SK-N-SH (cell line): Measurements from ENCODE around the gene TRRAP. TPM values are rescaled to one million over a fixed set of nuclear protein-coding genes. Genes with fewer than 3 reads are reported as not detected.

ENCODE experiments used
- CTCF ChIA-PET: fragments of 300-600, 350-600 bp; formaldehyde crosslinking; extraction: SDS; loops from one replicate; lab custom pipeline; 2021; lab: Yijun Ruan, JAX
- POLR2A ChIA-PET: fragments of 350-600 bp; sonication (Branson Sonifier 250); formaldehyde crosslinking; extraction: SDS; loops from one replicate; lab custom pipeline; 2020; ENCODE audit warnings: antibody characterized with exemption, inconsistent platforms; lab: Yijun Ruan, JAX
- DNase-seq: peaks from one replicate; pipeline ENCODE4 v3.0.0; 2012
- H2AFZ ChIP-seq: fragments of 200-600 bp; sonication (generic); 2 replicates; pipeline ENCODE4 v1.8.1; 2016; ENCODE audit warnings: antibody characterized with exemption, mild to moderate bottlenecking, low read depth
- H3F3A ChIP-seq: fragments of 200-600 bp; sonication (generic); replicated peaks from 2 replicates; pipeline ENCODE3; 2016; ENCODE audit warnings: antibody characterized with exemption, mild to moderate bottlenecking; ENCODE audit not compliant: insufficient read depth
- H3K27ac ChIP-seq, 2 experiments: fragments of 200-500 bp in 1 of 2; fragments of 200-600 bp in 1 of 2; sonication (Bioruptor generic) in 1 of 2; sonication (generic), shearing (Covaris generic) in 1 of 2; 2 replicates each; pipeline versions ENCODE4 v1.5.1 to v1.6.1; 2014 to 2016; ENCODE audit warnings: low read depth in 2 of 2, inconsistent platforms in 1 of 2, low read length in 1 of 2, mild to moderate bottlenecking in 1 of 2, mixed read lengths in 1 of 2
- H3K27me3 ChIP-seq: fragments of 200-600 bp; sonication (generic), shearing (Covaris generic); 2 replicates; pipeline ENCODE4 v1.6.1; 2016; ENCODE audit warnings: mixed run types; ENCODE audit not compliant: insufficient read depth
- H3K36me3 ChIP-seq, 2 experiments: fragments of 200-500 bp in 1 of 2; fragments of 200-600 bp in 1 of 2; sonication (Bioruptor generic) in 1 of 2; sonication (generic) in 1 of 2; replicated peaks in 1 of 2; 2 replicates each; pipeline versions ENCODE3 to v1.5.1; 2014 to 2016; ENCODE audit warnings: low read length in 1 of 2, mild to moderate bottlenecking in 1 of 2; ENCODE audit not compliant: insufficient read depth in 2 of 2, control insufficient read depth in 1 of 2
- H3K4me1 ChIP-seq, 2 experiments: fragments of 200-500 bp in 1 of 2; fragments of 200-600 bp in 1 of 2; sonication (Bioruptor generic) in 1 of 2; sonication (generic), shearing (Covaris generic) in 1 of 2; 2 replicates each; pipeline versions ENCODE4 v1.5.1 to v1.6.1; 2014 to 2016; ENCODE audit warnings: low read depth in 1 of 2, low read length in 1 of 2, mixed run types in 1 of 2; ENCODE audit not compliant: insufficient read depth in 2 of 2, control insufficient read depth in 1 of 2
- H3K4me2 ChIP-seq: fragments of 200-600 bp; sonication (generic), shearing (Covaris generic); 2 replicates; pipeline ENCODE4 v1.6.1; 2017; ENCODE audit warnings: mixed run types
- H3K4me3 ChIP-seq, 2 experiments: fragments of 200-500 bp in 1 of 2; fragments of 200-600 bp in 1 of 2; sonication (Bioruptor generic) in 1 of 2; sonication (generic), shearing (Covaris generic) in 1 of 2; 2 replicates each; pipeline versions ENCODE4 v1.5.1 to v1.8.1; 2014 to 2016; ENCODE audit warnings: low read depth in 2 of 2, inconsistent platforms in 1 of 2, low read length in 1 of 2, mild to moderate bottlenecking in 1 of 2, mixed read lengths in 1 of 2, moderate library complexity in 1 of 2
- H3K79me2 ChIP-seq: fragments of 200-600 bp; sonication (generic); 2 replicates; pipeline ENCODE4 v1.8.1; 2017; ENCODE audit warnings: mild to moderate bottlenecking; ENCODE audit not compliant: insufficient read depth
- H3K9ac ChIP-seq: fragments of 200-600 bp; sonication (generic); 2 replicates; pipeline ENCODE4 v1.6.1; 2017; ENCODE audit warnings: mixed run types
- H3K9me2 ChIP-seq: fragments of 200-600 bp; sonication (generic); 2 replicates; pipeline ENCODE4 v1.6.1; 2017; ENCODE audit warnings: mixed run types
- H3K9me3 ChIP-seq: fragments of 200-600 bp; sonication (generic); 2 replicates; pipeline ENCODE4 v1.6.1; 2017; ENCODE audit warnings: mixed run types, mild to moderate bottlenecking, moderate library complexity
- H4K20me1 ChIP-seq: fragments of 200-600 bp; sonication (generic); 2 replicates; pipeline ENCODE4 v1.6.1; 2017; ENCODE audit warnings: mild to moderate bottlenecking, mixed run types; ENCODE audit not compliant: insufficient read depth
- CTCF ChIP-seq: fragments of 200-600 bp; sonication (generic); IDR thresholded peaks from 2 replicates; pipeline ENCODE4 v1.6.1; 2017; ENCODE audit warnings: antibody characterized with exemption, mild to moderate bottlenecking, moderate library complexity
- EP300 ChIP-seq, 2 experiments: IDR thresholded peaks; 2 replicates each; pipeline versions ENCODE4 v1.4.0 to v1.6.1; 2012; ENCODE audit warnings: borderline replicate concordance in 1 of 2, low read depth in 1 of 2, low read length in 1 of 2
- FOSL2 ChIP-seq: IDR thresholded peaks from 2 replicates; pipeline ENCODE4 v1.4.0; 2012; ENCODE audit warnings: low read depth, mild to moderate bottlenecking, moderate library complexity, borderline replicate concordance
- FOXJ3 ChIP-seq: sonication (generic); formaldehyde crosslinking; IDR thresholded peaks from 2 replicates; pipeline ENCODE4 v1.5.1; 2020; ENCODE audit warnings: mild to moderate bottlenecking, missing genetic modification reagents
- MEF2A ChIP-seq: IDR thresholded peaks from 2 replicates; pipeline ENCODE4 v1.4.0; 2012; ENCODE audit warnings: low read depth, borderline replicate concordance
- PBX3 ChIP-seq: IDR thresholded peaks from 2 replicates; pipeline ENCODE4; 2012
- POLR2AphosphoS5 ChIP-seq: IDR thresholded peaks from 2 replicates; pipeline ENCODE4 v1.6.1; 2012; ENCODE audit warnings: low read depth, low read length
- RAD21 ChIP-seq: IDR thresholded peaks from 2 replicates; pipeline ENCODE4 v1.6.1; 2012; ENCODE audit warnings: mild to moderate bottlenecking, low read length
- SIN3A ChIP-seq: IDR thresholded peaks from 2 replicates; pipeline ENCODE4 v1.6.1; 2012; ENCODE audit warnings: low read depth, mild to moderate bottlenecking, low read length, moderate library complexity, borderline replicate concordance
- SMC3 ChIP-seq: IDR thresholded peaks from 2 replicates; pipeline ENCODE4 v1.6.1; 2012; ENCODE audit warnings: low read depth, low read length, improper control_type of control experiment
- USF2 ChIP-seq: fragments of 150-350 bp; IDR thresholded peaks from 2 replicates; pipeline ENCODE4 v1.6.1; 2017; ENCODE audit warnings: antibody characterized with exemption, low read length, low read depth, borderline replicate concordance
- WGBS: methylation state at CpG from one replicate; pipeline ENCODE4 v1.1.6; 2017; ENCODE audit warnings: low lambda C conversion rate; 5-methylcytosine and 5-hydroxymethylcytosine counted together
- polyA plus RNA-seq, 3 experiments: library from polyadenylated mRNA; depleted of rRNA; stranded (reverse); fragments of >200 nt; gene quantifications; 2 replicates each; pipeline ENCODE4 v1.2.3, GENCODE V29; 2012
- TF ChIP-seq, protein P1 (sequence below): IDR thresholded peaks from 2 replicates; pipeline ENCODE4 v1.4.0; 2012; ENCODE audit warnings: low read depth, borderline replicate concordance

TRRAP gene
- polyA plus RNA-seq, 1 of the 3 experiments (the other 2 are of a cell fraction), result 24.9 TPM

DNA sequence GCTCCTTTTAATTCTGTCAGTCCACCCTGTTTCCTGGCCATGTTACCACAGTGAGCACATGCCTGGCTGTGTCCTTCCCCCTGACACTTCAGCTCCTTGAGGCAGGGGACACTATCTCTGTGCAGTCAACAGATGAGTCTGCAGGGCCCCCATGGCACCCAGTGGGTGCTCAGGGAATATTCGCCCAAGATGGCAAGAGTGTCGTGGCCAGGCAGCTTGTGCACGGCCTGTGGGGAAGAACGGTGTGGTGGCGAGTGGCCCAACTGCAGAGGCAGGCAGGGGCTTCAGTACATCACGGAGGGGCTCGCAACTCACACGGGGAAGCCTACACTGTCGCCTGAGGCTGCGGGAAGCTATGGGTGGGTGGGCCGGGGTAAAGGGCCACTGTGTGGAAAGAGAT is 91.1 kb downstream of the TRRAP start:
- no peaks in the 10 kb centered on the region for H3K27me3 ChIP-seq
- H3K9me2 ChIP-seq, result no peaks in the 10 kb centered on the region
- POLR2A ChIA-PET, result no interaction called here
- CTCF ChIA-PET, result interaction anchor here (1.5 kb wide), 1 partner anchor 10 kb away, joined by 3 read pairs; no protein-coding TSS in a partner anchor
- no peak overlapping the region for H3K27ac ChIP-seq
- H4K20me1 ChIP-seq, result no peaks in the 10 kb centered on the region
- 91% methylated on average over 11 of the region's 11 CpGs for WGBS
- no peak overlapping the region for H2AFZ ChIP-seq
- no peak overlapping the region for H3K4me2 ChIP-seq
- no peaks in the 10 kb centered on the region for H3K9me3 ChIP-seq
- no peak for TF ChIP-seq CTCF
- TF ChIP-seq POLR2AphosphoS5, result no peak
- no peak for TF ChIP-seq RAD21
- TF ChIP-seq, protein P1, sequence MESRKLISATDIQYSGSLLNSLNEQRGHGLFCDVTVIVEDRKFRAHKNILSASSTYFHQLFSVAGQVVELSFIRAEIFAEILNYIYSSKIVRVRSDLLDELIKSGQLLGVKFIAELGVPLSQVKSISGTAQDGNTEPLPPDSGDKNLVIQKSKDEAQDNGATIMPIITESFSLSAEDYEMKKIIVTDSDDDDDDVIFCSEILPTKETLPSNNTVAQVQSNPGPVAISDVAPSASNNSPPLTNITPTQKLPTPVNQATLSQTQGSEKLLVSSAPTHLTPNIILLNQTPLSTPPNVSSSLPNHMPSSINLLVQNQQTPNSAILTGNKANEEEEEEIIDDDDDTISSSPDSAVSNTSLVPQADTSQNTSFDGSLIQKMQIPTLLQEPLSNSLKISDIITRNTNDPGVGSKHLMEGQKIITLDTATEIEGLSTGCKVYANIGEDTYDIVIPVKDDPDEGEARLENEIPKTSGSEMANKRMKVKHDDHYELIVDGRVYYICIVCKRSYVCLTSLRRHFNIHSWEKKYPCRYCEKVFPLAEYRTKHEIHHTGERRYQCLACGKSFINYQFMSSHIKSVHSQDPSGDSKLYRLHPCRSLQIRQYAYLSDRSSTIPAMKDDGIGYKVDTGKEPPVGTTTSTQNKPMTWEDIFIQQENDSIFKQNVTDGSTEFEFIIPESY, result no peak
- TF ChIP-seq FOXJ3 (CRISPR knock-in tag), result no peak
- no peak for TF ChIP-seq EP300 (IDR thresholded peaks at IDR 0.05; ENCODE audit: borderline replicate concordance in 1 of 2, low read depth in 1 of 2, low read length in 1 of 2)
- TF ChIP-seq SIN3A, result no peak
- TF ChIP-seq MEF2A, result no peak
- no peak for TF ChIP-seq PBX3
- no peak for TF ChIP-seq SMC3
- TF ChIP-seq FOSL2, result no peak
- TF ChIP-seq USF2, result no peak
- no peaks in the 10 kb centered on the region for H3K79me2 ChIP-seq
- DNase-seq, result no peak
- no peaks in the 10 kb centered on the region for H3K4me1 ChIP-seq
- H3K36me3 ChIP-seq, result peaks cover 84 to 86% of the 10 kb centered on the region in 2 experiments
- H3K4me3 ChIP-seq, result no peak overlapping the region
- no peak overlapping the region for H3K9ac ChIP-seq
- no peaks in the 10 kb centered on the region for H3F3A ChIP-seq
